Iris pigment epithelial cell (primary cell): ENCODE data around the gene RAB3A.

Experiments used
- DNase-seq: peaks from one replicate; pipeline ENCODE4 v3.0.0-alpha.2; 2011; ENCODE audit warnings: low read depth

RAB3A gene

DNA sequence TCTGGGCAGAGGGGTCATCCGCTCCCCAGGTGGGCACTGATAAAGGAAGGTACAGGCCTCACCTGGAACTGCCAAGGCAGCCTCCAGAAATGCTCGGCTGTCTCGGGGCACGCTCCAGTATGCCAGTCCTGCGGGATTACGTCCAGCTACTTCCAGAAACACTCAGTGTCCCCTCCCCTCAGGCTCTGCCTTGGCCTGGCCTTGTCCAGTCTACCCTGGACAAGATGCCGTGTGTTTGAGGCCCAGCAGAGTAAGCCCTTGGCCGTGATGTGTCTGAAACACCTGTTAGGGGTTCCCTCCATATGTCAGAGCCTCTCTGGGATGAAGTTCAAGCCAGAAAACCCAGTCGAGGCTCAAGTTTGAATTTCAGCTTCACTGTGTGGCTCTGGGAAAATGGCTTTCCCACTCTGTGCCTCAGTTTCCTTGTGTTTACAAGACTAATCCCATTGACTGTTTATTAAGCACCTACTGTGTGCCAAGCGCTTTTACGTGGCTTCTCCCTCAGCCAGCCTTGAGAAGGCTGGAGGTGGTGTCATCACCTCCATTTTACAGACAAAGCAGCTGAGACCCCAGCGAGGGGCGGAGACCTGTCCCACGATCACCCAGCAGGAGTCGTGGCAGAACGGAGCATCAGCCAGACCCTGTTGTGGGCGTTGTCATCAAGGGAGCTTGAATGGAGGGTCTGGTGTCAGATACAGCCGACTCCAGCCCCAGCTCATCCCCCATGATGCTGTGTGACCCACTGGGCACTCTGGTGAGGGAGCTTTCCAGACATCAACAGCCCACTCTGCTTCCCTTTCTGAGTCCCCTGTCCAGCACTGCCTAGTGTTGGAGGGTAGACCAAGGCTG, 52.8 kb downstream of the RAB3A start:
- DNase-seq, result no peak

DNA sequence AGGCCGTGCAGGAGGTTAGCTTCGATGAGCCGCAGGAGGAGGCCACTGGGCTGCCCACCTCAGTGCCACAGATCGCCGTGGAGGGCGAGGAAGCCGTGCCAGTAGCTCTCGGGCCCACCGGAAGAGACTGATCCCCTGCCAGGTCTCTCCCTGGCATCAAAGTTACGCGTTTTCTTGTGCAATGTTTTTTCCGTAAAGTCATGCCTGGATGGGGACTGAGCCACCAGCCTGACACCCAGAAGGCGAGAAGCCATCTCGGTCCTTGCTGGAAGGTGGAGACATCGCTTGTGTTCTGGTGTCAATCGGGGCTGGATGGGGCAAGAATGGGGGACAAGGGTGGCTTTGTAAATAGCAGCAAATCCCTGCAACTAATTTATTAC, 54.3 kb downstream of the RAB3A start:
- no peak for DNase-seq

DNA sequence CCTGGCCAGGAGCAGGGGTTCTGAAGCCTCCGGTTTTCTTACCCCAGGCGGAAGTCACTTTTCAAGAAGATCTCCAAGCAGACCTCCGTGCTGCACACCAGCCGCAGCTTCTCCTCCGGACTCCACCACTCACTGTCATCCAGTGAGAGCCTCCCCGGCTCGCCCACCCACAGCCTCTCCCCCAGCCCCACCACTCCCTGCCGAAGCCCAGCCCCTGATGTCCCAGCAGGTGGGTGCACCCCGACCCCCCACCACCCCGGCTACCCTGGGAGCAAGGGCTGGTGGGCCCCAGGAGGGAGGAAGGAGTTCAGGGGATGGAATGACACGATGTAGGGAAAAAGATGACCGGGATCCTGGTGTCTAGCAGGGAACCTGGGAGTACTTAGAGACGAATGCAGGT, 56.4 kb downstream of the RAB3A start:
- no peak for DNase-seq
